Tibial artery (tissue), 4 donors: ENCODE data around the gene CATSPERZ.

Experiments
- DNase-seq, 2 donors: peaks; one replicate each; pipeline ENCODE4 v3.0.0-alpha.2; 2019
- H3K27ac ChIP-seq, 2 donors: fragments of 200-600 bp; sonication (generic) in 1 of 2; 1 replicate in 1 of 2; 2 replicates in 1 of 2; pipeline ENCODE4 v1.5.1; 2018 to 2019; ENCODE audit warnings: mild to moderate bottlenecking in 1 of 2
- H3K27me3 ChIP-seq, 2 donors: fragments of 200-600 bp; sonication (generic) in 1 of 2; one replicate each; pipeline versions ENCODE4 v1.5.1 to v1.6.0; 2016 to 2019
- H3K36me3 ChIP-seq, 3 donors: fragments of 200-600 bp; sonication (generic) in 2 of 3; one replicate each; pipeline ENCODE4 v1.5.1; 2016 to 2019; ENCODE audit warnings: mild to moderate bottlenecking in 2 of 3
- H3K4me1 ChIP-seq, 4 donors: fragments of 200-600 bp; sonication (generic) in 2 of 4; 1 replicate in 3 of 4; 2 replicates in 1 of 4; pipeline ENCODE4 v1.5.1; 2016 to 2019
- H3K4me3 ChIP-seq, 2 donors: fragments of 200-600 bp; sonication (generic) in 1 of 2; 1 replicate in 1 of 2; 2 replicates in 1 of 2; pipeline ENCODE4 v1.5.1; 2018 to 2019; ENCODE audit warnings: mild to moderate bottlenecking in 2 of 2
- H3K9me3 ChIP-seq, 3 donors: fragments of 200-600 bp; sonication (generic) in 1 of 3; one replicate each; pipeline ENCODE4 v1.5.1; 2016 to 2019
- CTCF ChIP-seq, 2 experiments: fragments of 200-600 bp in 1 of 2; fragments of 450-650 bp in 1 of 2; IDR thresholded peaks; one replicate each; pipeline ENCODE4 v1.5.1; 2017 to 2019; ENCODE audit warnings: antibody characterized with exemption in 2 of 2, mild to moderate bottlenecking in 1 of 2, moderate library complexity in 1 of 2
- intact Hi-C: fragments of 100-400 bp; cut with DNase I; formaldehyde crosslinking; loops from one replicate; pipeline ENCODE4 v1.15.0; 2023; ENCODE audit warnings: low total_unique reads

Gene CATSPERZ

DNA sequence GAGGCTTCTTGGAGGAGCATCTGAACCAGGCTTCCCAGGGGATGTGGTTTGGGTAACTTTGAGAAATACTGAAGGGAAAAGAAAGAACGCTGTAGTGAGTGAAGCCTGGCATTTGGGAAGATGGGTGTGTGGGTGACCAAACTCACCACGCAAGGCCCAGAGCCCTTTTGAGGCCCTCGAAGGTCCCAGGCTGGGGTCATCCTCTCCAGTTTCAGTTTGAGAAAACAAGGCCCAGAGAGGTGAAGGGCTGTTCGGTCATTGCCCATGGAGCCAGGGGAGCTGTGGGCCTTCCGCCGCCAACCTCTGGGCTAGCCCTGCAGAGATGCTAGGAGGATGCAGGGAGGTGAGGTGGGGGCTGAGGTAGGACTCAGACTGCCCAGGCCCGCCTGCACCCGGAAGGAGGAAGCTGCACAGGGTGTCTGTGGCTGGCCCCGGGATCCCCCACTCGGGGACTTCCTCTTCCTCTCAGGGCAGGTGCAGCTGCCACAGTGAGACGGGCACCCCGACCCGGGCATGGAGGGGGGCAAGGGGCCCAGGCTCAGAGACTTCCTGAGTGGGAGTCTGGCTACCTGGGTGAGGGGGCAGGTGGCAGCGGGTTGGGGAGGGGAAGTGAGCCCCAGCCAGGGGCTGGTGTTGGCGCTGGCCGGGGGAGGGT lies 39.7 kb downstream of the CATSPERZ start, which contains the start of gene CCDC88B:
Gene CCDC88B (plus strand): TSS at position 451 of the 655 bp plus-strand sequence. CDS start 63 bp downstream, at position 514.
- H3K4me3 ChIP-seq: peak within 1 kb of the TSS; percentile 14 to 28
- TF ChIP-seq CTCF (IDR thresholded peaks at IDR 0.05): no peak
- H3K4me1 ChIP-seq: peaks cover 0 to 21% (median 14%) of the 10 kb centered on the region in 4 donors
- H3K36me3 ChIP-seq: no peaks in the 10 kb centered on the region
- H3K9me3 ChIP-seq: no peaks in the 10 kb centered on the region
- no peaks in the 10 kb centered on the region for H3K27me3 ChIP-seq
- peak; percentile 59 to 78 for DNase-seq
- intact Hi-C loops: no loop called here
- H3K27ac ChIP-seq: no peak within 1 kb of the TSS

- Histone ChIP-seq H3K4me1 (peaks cover 0 to 21% (median 14%) of the 10 kb centered on the region in 4 donors), H3K9me3 (no peaks in the 10 kb centered on the region), H3K4me3 (peak overlapping the region in 1 of 2 donors; percentile 14), H3K27ac (no peak overlapping the region), H3K27me3 (no peaks in the 10 kb centered on the region), H3K36me3 (no peaks in the 10 kb centered on the region)
- TF ChIP-seq CTCF (IDR thresholded peaks at IDR 0.05): no peak
- peak in 1 of 2 donors; percentile 70 for DNase-seq
- intact Hi-C loops: no loop called here
These were observed 40.6 kb downstream of the CATSPERZ start for GRCh38 chr11:64340671-64341335.

DNA sequence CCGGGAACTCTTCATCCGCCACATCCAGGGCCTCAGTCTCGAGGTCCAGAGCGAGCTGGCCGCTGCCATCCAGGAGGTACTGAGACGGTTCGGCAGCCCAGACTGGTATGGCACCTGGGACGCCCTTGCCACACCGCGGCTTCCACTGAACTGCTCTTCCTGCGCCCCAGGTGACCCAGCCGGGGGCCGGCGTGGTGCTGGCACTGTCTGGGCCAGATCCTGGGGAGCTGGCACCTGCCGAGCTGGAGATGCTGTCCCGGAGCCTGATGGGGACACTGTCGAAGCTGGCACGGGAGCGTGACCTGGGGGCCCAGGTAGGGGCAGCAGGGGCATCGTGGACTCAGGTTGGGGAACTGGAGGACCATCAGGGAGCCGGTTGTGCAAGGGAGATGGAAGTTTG lies 41.3 kb downstream of the CATSPERZ start:
- Histone ChIP-seq H3K9me3 (no peaks in the 10 kb centered on the region), H3K27me3 (no peaks in the 10 kb centered on the region), H3K4me1 (peaks cover 0 to 21% (median 14%) of the 10 kb centered on the region in 4 donors), H3K27ac (no peak overlapping the region), H3K4me3 (no peak overlapping the region), H3K36me3 (no peaks in the 10 kb centered on the region)
- TF ChIP-seq CTCF (IDR thresholded peaks at IDR 0.05): no peak
- intact Hi-C loops: no loop called here
- no peak for DNase-seq

- peaks cover 0 to 21% (median 14%) of the 10 kb centered on the region in 4 donors for H3K4me1 ChIP-seq
- intact Hi-C loops: no loop called here
- peak overlapping the region; percentile 68 to 85 for H3K27ac ChIP-seq
- TF ChIP-seq CTCF (IDR thresholded peaks at IDR 0.05): peak; percentile 41 to 51
- H3K36me3 ChIP-seq: no peaks in the 10 kb centered on the region
- DNase-seq: peak; percentile 73 to 94
- H3K9me3 ChIP-seq: no peaks in the 10 kb centered on the region
- peak overlapping the region; percentile 41 for H3K4me3 ChIP-seq
- H3K27me3 ChIP-seq: no peaks in the 10 kb centered on the region
These were observed 42.0 kb downstream of the CATSPERZ start for GRCh38 chr11:64341851-64342791.
